Effector CD4-positive, alpha-beta T cell (primary cell): ENCODE results near the gene ASXL2.
"Not testable (repeated sequence)": the region's sequence is repeated elsewhere in the genome, so short reads cannot be mapped to it uniquely, and the experiment has no call there.

Experiments
- DNase-seq: peaks from one replicate; pipeline ENCODE4 v3.0.0-alpha.2; 2020

Gene ASXL2

GRCh38 chr2:25887624-25888242 lies 9.4 kb upstream of the ASXL2 start:
- DNase-seq, result no peak

- DNase-seq, result no peak
These were observed 7.6 kb upstream of the ASXL2 start for GRCh38 chr2:25885933-25886332.

GRCh38 chr2:25881764-25882163 lies 3.5 kb upstream of the ASXL2 start:
- no peak for DNase-seq

- no peak for DNase-seq
These were observed 945 bp upstream of the ASXL2 start for GRCh38 chr2:25879133-25879730.

- DNase-seq, result peak; percentile 59
These were observed 591 bp downstream of the ASXL2 start for GRCh38 chr2:25877431-25878360.

GRCh38 chr2:25872134-25872533 lies 6.2 kb downstream of the ASXL2 start:
- DNase-seq, result no peak

- DNase-seq, result no peak
These were observed 10.8 kb downstream of the ASXL2 start for GRCh38 chr2:25867396-25868003.

GRCh38 chr2:25856377-25856776 lies 21.9 kb downstream of the ASXL2 start:
- DNase-seq, result no peak

- DNase-seq, result no peak
These were observed 23.2 kb downstream of the ASXL2 start for GRCh38 chr2:25855065-25855464.

GRCh38 chr2:25854613-25855012 lies 23.7 kb downstream of the ASXL2 start:
- no peak for DNase-seq

GRCh38 chr2:25853038-25853638 lies 25.1 kb downstream of the ASXL2 start:
- DNase-seq, result no peak

- DNase-seq, result peak; percentile 27
These were observed 26.4 kb downstream of the ASXL2 start for GRCh38 chr2:25851740-25852503.

GRCh38 chr2:25850400-25850799 lies 27.9 kb downstream of the ASXL2 start:
- DNase-seq, result not testable (repeated sequence)

GRCh38 chr2:25849350-25849749 lies 28.9 kb downstream of the ASXL2 start:
- not testable (repeated sequence) for DNase-seq

- DNase-seq, result no peak
These were observed 32.3 kb downstream of the ASXL2 start for GRCh38 chr2:25845843-25846505.

GRCh38 chr2:25844089-25844488 lies 34.2 kb downstream of the ASXL2 start:
- DNase-seq, result no peak

- no peak for DNase-seq
These were observed 36.1 kb downstream of the ASXL2 start for GRCh38 chr2:25842155-25842554.

- DNase-seq, result no peak
These were observed 40.0 kb downstream of the ASXL2 start for GRCh38 chr2:25838152-25838756.

GRCh38 chr2:25835906-25836305 lies 42.4 kb downstream of the ASXL2 start:
- DNase-seq, result no peak

- DNase-seq, result no peak
These were observed 44.7 kb downstream of the ASXL2 start for GRCh38 chr2:25833566-25833965.

GRCh38 chr2:25832897-25833296 lies 45.4 kb downstream of the ASXL2 start:
- DNase-seq, result no peak
